Measurements from ENCODE around the gene BBS7. TPM values are rescaled to one million over a fixed set of nuclear protein-coding genes. Genes with fewer than 3 reads are reported as not detected.

The BBS7 gene
- total and polyA plus RNA-seq, 2 donors (not counting 3 experiments of a cell fraction or from before 2014, with no cell fraction given), result 20.0 to 21.7 TPM

DNA sequence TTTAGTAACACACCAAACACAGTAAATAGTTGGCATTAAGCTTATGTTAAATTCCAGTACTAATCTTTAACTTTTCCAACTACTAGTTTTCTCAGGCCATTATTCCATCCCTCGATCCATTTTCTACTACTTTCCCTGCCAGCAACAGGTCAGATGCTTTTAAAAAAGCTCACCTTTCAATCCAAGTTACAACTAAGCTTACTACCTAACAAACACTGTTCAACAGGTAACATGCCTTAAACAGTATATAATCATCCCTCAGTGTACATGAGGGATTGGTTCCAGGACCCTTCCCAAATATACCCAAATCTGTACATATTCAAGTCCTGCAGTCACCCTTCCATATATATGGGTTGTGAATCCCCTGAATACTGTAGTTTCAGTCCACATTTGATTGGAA, 52.1 kb downstream of the BBS7 start:
- Histone ChIP-seq H4K20me1 (replicated peaks; ENCODE audit: control insufficient read depth, extremely low read depth, insufficient read depth, low read length) (peaks cover 2% of the 10 kb centered on the region), H3K27me3 (ENCODE audit: control insufficient read depth in 2 of 2, insufficient read depth in 2 of 2, low read length in 2 of 2) (no peaks in the 10 kb centered on the region), H3K4me2 (ENCODE audit: insufficient read depth, low read length) (no peak overlapping the region), H3K9me3 (replicated peaks; ENCODE audit: control insufficient read depth, insufficient read depth, low read length) (no peaks in the 10 kb centered on the region), H3K79me2 (ENCODE audit: control insufficient read depth, insufficient read depth, low read length) (peaks cover 61% of the 10 kb centered on the region), H3K4me1 (ENCODE audit: control insufficient read depth, extremely low read depth, insufficient read depth, low read length) (peaks cover 27% of the 10 kb centered on the region), H3K27ac (ENCODE audit: insufficient read depth, low read depth, low read length) (no peak overlapping the region), H3K36me3 (ENCODE audit: control insufficient read depth in 2 of 2, extremely low read depth in 1 of 2, insufficient read depth in 2 of 2, low read length in 2 of 2) (peaks cover 0 to 48% of the 10 kb centered on the region in 2 experiments), H2AFZ (ENCODE audit: low read depth, low read length) (no peak overlapping the region), H3K9ac (replicated peaks; ENCODE audit: extremely low read depth, insufficient read depth, low read length) (no peak overlapping the region), H3K4me3 (replicated peaks in 1 of 3; ENCODE audit: insufficient read depth in 1 of 3, low read depth in 1 of 3, low read length in 3 of 3) (no peak overlapping the region), H3K9me1 (replicated peaks; ENCODE audit: control insufficient read depth, extremely low read depth, insufficient read depth, low read length) (no peaks in the 10 kb centered on the region)
- no TSS peak for BruUV-seq (replicated peaks)
- TF ChIP-seq FOS (IDR thresholded peaks at IDR 0.05; ENCODE audit: borderline replicate concordance, insufficient read depth, low read length), result no peak
- TF ChIP-seq MYC (IDR thresholded peaks at IDR 0.05; ENCODE audit: low read depth, low read length), result no peak
- no peak for TF ChIP-seq POLR2A (IDR thresholded peaks at IDR 0.05; ENCODE audit: low read depth, low read length)
- no peak for TF ChIP-seq POLR2AphosphoS5 (IDR thresholded peaks at IDR 0.05; ENCODE audit: insufficient read depth, low read depth, low read length)
- CTCF ChIA-PET, result interaction anchor here (1.5 kb wide), 1 partner anchor 28 kb away, joined by 4 read pairs; no protein-coding TSS in a partner anchor
- dilution Hi-C loops (cut with MboI; ENCODE audit: extremely low pct_ligation_motif_present, low sequenced_read_pairs) (no loop called here), intact Hi-C loops (cut with micrococcal nuclease) (no loop called here)
- DNase-seq (ENCODE audit: low read depth, low spot score), result no peak
- POLR2A ChIA-PET, result no interaction called here
- no peak for FAIRE-seq

DNA sequence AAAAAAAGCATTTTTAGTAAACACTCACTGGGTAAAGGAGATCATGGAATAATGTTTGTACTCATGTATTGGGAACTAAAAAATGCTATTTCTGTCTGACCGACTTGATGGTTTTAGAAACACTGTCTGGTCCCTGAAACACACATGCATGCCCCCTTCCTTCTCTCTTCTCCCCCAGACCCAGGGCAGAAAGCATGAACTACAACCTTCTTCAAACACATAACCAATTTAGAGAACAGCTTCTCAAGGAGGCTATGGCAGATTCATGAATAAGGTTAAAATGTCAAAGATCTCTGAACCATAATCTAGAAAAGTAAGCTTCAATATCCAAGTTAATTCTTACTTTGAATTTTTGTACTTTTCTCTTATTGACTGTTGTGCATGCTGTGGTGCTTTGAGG, 52.6 kb downstream of the BBS7 start:
- H3K9me1 ChIP-seq (replicated peaks; ENCODE audit: control insufficient read depth, extremely low read depth, insufficient read depth, low read length), result no peaks in the 10 kb centered on the region
- intact Hi-C loops (cut with micrococcal nuclease) (no loop called here), dilution Hi-C loops (cut with MboI; ENCODE audit: extremely low pct_ligation_motif_present, low sequenced_read_pairs) (no loop called here)
- ChIA-PET CTCF (interaction anchor here (1.5 kb wide), 1 partner anchor 28 kb away, joined by 4 read pairs; no protein-coding TSS in a partner anchor), POLR2A (no interaction called here)
- TF ChIP-seq FOS (IDR thresholded peaks at IDR 0.05; ENCODE audit: borderline replicate concordance, insufficient read depth, low read length), result no peak
- no peak for TF ChIP-seq JUN (IDR thresholded peaks at IDR 0.05; ENCODE audit: borderline replicate concordance, insufficient read depth, insufficient read length, low read depth)
- TF ChIP-seq, protein P1, sequence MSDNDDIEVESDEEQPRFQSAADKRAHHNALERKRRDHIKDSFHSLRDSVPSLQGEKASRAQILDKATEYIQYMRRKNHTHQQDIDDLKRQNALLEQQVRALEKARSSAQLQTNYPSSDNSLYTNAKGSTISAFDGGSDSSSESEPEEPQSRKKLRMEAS (IDR thresholded peaks at IDR 0.05; ENCODE audit: insufficient read depth, insufficient read length), result no peak
- TF ChIP-seq, protein P2, sequence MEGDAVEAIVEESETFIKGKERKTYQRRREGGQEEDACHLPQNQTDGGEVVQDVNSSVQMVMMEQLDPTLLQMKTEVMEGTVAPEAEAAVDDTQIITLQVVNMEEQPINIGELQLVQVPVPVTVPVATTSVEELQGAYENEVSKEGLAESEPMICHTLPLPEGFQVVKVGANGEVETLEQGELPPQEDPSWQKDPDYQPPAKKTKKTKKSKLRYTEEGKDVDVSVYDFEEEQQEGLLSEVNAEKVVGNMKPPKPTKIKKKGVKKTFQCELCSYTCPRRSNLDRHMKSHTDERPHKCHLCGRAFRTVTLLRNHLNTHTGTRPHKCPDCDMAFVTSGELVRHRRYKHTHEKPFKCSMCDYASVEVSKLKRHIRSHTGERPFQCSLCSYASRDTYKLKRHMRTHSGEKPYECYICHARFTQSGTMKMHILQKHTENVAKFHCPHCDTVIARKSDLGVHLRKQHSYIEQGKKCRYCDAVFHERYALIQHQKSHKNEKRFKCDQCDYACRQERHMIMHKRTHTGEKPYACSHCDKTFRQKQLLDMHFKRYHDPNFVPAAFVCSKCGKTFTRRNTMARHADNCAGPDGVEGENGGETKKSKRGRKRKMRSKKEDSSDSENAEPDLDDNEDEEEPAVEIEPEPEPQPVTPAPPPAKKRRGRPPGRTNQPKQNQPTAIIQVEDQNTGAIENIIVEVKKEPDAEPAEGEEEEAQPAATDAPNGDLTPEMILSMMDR (IDR thresholded peaks at IDR 0.05; ENCODE audit: extremely low read depth in 1 of 2, insufficient read depth in 1 of 2, low read depth in 1 of 2, low read length in 2 of 2), result no peak
- no peak for TF ChIP-seq MYC (IDR thresholded peaks at IDR 0.05; ENCODE audit: low read depth, low read length)
- TF ChIP-seq EZH2 (IDR thresholded peaks at IDR 0.05; ENCODE audit: borderline replicate concordance, low read depth, low read length, severe bottlenecking), result no peak
- no peak for TF ChIP-seq GATA2 (IDR thresholded peaks at IDR 0.05; ENCODE audit: insufficient read depth, insufficient read length, low read depth, low read length)
- TF ChIP-seq POLR2A (IDR thresholded peaks at IDR 0.05; ENCODE audit: low read depth, low read length), result no peak
- no peak for TF ChIP-seq POLR2AphosphoS5 (IDR thresholded peaks at IDR 0.05; ENCODE audit: insufficient read depth, low read depth, low read length)
- H3K9me3 ChIP-seq (replicated peaks; ENCODE audit: control insufficient read depth, insufficient read depth, low read length), result no peaks in the 10 kb centered on the region
- peaks cover 2% of the 10 kb centered on the region for H4K20me1 ChIP-seq (replicated peaks; ENCODE audit: control insufficient read depth, extremely low read depth, insufficient read depth, low read length)
- peaks cover 0 to 48% of the 10 kb centered on the region in 2 experiments for H3K36me3 ChIP-seq (ENCODE audit: control insufficient read depth in 2 of 2, extremely low read depth in 1 of 2, insufficient read depth in 2 of 2, low read length in 2 of 2)
- FAIRE-seq (no peak), DNase-seq (ENCODE audit: low read depth, low spot score) (no peak)
- H3K4me2 ChIP-seq (ENCODE audit: insufficient read depth, low read length), result no peak overlapping the region
- no peak overlapping the region for H3K9ac ChIP-seq (replicated peaks; ENCODE audit: extremely low read depth, insufficient read depth, low read length)
- H3K27me3 ChIP-seq (ENCODE audit: control insufficient read depth in 2 of 2, insufficient read depth in 2 of 2, low read length in 2 of 2), result no peaks in the 10 kb centered on the region
- H3K4me1 ChIP-seq (ENCODE audit: control insufficient read depth, extremely low read depth, insufficient read depth, low read length), result peaks cover 27% of the 10 kb centered on the region
- peaks cover 56% of the 10 kb centered on the region for H3K79me2 ChIP-seq (ENCODE audit: control insufficient read depth, insufficient read depth, low read length)
- H3K4me3 ChIP-seq (replicated peaks in 1 of 3; ENCODE audit: insufficient read depth in 1 of 3, low read depth in 1 of 3, low read length in 3 of 3), result no peak overlapping the region
- H3K27ac ChIP-seq (ENCODE audit: insufficient read depth, low read depth, low read length), result no peak overlapping the region
- BruUV-seq (replicated peaks), result no TSS peak
- no peak overlapping the region for H2AFZ ChIP-seq (ENCODE audit: low read depth, low read length)
